Left ventricle myocardium superior (tissue), 1 donor: ENCODE measurements around the gene ECSIT. TPM values are rescaled to one million over a fixed set of nuclear protein-coding genes. Genes with fewer than 3 reads are reported as not detected.

Experiments used
- ATAC-seq: fragments of 200-7000 bp; cut with Tn5 transposase; one replicate; pipeline ENCODE4 v1.9.1; 2020; ENCODE audit warnings: mild to moderate bottlenecking, moderate library complexity
- DNase-seq: peaks from one replicate; pipeline ENCODE4 v3.0.0-alpha.2; 2020
- intact Hi-C: fragments of 100-400 bp; cut with micrococcal nuclease; formaldehyde crosslinking; loops from one replicate; pipeline ENCODE4 v1.11.0; 2022
- microRNA-seq: library from miRNA; unstranded; fragments of <30 nt; microRNA quantifications from one replicate; pipeline ENCODE4 v1.2.0, GENCODE V29; 2020; ENCODE audit warnings: borderline number of aligned reads
- total RNA-seq: library from RNA; stranded (reverse); fragmentation: NEBNext Ultra II Directional; extraction: Animal tissue kit (Norgen Biotek cat#: 25700); gene quantifications from one replicate; pipeline ENCODE4 v1.2.1, GENCODE V29; 2021
- donor health status: DM: no; HTN: yes; CAD: no; lungs with severe emphysema.

Gene ECSIT
- total RNA-seq, 1 donor from 2014 or later: 180 TPM

GRCh38 chr19:11458236-11458900, 70.6 kb downstream of the ECSIT start:
- DNase-seq (no peak), ATAC-seq (no peak)
- intact Hi-C loops: no loop called here

GRCh38 chr19:11457831-11458230, 71.1 kb downstream of the ECSIT start:
- intact Hi-C loops: no loop called here
- DNase-seq (no peak), ATAC-seq (no peak)

- no peak for DNase-seq
- ATAC-seq: no peak
- intact Hi-C loops: no loop called here
These were observed 71.8 kb downstream of the ECSIT start for GRCh38 chr19:11457115-11457514.

GRCh38 chr19:11456659-11457058, 72.3 kb downstream of the ECSIT start:
- ATAC-seq (no peak), DNase-seq (no peak)
- intact Hi-C loops: no loop called here

Small RNA genes within 50 kb of the gene (microRNA-seq; reads per million reads assigned to microRNA genes)
- gene MIR7974: not detected

Other genes starting within 250 kb of the ECSIT start
- not detected for gene TSPAN16, start 233.0 kb downstream of the ECSIT start, total RNA-seq
- gene RAB3D, start 189.5 kb downstream of the ECSIT start, total RNA-seq: 8.1 TPM
- gene TMEM205, start 182.9 kb downstream of the ECSIT start, total RNA-seq: 89.8 TPM
- gene CCDC159, start 182.6 kb downstream of the ECSIT start, total RNA-seq: 20.9 TPM
- gene PLPPR2, start 173.7 kb downstream of the ECSIT start, total RNA-seq: 17.7 TPM
- 2.0 TPM for gene SWSAP1, start 154.5 kb downstream of the ECSIT start, total RNA-seq
- 7.6 TPM for gene EPOR, start 144.8 kb downstream of the ECSIT start, total RNA-seq
- 6.4 TPM for gene RGL3, start 109.8 kb downstream of the ECSIT start, total RNA-seq
- gene ODAD3, start 94.0 kb downstream of the ECSIT start, total RNA-seq: 0.42 TPM
- 139 TPM for gene PRKCSH, start 93.5 kb downstream of the ECSIT start, total RNA-seq
- 0.84 TPM for gene ELAVL3, start 48.1 kb downstream of the ECSIT start, total RNA-seq
- gene ZNF653, start 23.3 kb downstream of the ECSIT start, total RNA-seq: 3.3 TPM
- 81.7 TPM for gene CNN1, start 9.7 kb upstream of the ECSIT start, total RNA-seq
- 36.0 TPM for gene ELOF1, start 30.1 kb upstream of the ECSIT start, total RNA-seq
- gene ACP5, start 48.5 kb upstream of the ECSIT start, total RNA-seq: 2.5 TPM
- 5.2 TPM for gene ZNF627, start 68.3 kb upstream of the ECSIT start, total RNA-seq
- 3.1 TPM for gene ZNF823, start 209.8 kb upstream of the ECSIT start, total RNA-seq
- 4.5 TPM for gene ZNF441, start 237.9 kb upstream of the ECSIT start, total RNA-seq